GM19025 (cell line): Measurements from ENCODE around the gene F2R.

Experiments
- ATAC-seq: cut with Tn5 transposase; IDR thresholded peaks from one replicate; pipeline ENCODE4 v1.9.1; 2021; ENCODE audit warnings: mild to moderate bottlenecking, low read depth, moderate library complexity; ENCODE audit not compliant: unreplicated experiment

The F2R gene

GRCh38 chr5:76690037-76690679 lies 25.8 kb upstream of the F2R start:
- ATAC-seq, result no peak

GRCh38 chr5:76690704-76691466 lies 25.0 kb upstream of the F2R start:
- no peak for ATAC-seq

GRCh38 chr5:76691467-76692273 lies 24.3 kb upstream of the F2R start:
- no peak for ATAC-seq

DNA sequence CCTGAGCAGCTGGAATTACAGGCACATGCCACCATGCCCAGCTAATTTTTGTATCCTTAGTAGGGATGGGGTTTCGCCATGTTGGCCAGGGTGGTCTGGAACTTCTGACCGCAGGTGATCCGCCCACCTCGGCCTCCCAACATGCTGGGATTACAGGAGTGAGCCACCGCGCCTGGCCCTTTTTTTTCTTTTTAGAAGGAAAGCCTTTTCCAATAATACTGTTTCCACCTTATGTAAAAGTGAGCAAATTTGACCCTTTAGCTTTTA lies 23.7 kb upstream of the F2R start:
- ATAC-seq, result no peak

DNA sequence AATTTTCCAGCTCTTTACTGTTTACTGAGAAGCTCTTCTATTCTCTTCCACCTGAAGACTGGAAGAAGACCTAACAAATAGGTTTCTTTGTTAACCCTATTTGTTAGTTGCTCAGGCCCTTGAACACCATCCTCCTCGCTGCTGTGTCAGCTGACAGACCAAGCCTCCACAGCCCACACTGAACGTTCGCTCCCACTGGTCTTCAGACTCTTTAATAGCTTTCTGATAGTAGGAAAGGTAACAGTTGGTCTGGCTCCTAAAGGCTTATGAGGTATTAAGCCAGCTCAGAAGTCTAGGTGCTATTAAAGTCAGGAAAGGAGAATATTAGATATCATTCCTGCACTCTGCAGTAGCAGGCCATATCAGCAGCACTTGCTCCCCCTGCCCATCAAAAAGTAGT lies 23.3 kb upstream of the F2R start:
- no peak for ATAC-seq

DNA sequence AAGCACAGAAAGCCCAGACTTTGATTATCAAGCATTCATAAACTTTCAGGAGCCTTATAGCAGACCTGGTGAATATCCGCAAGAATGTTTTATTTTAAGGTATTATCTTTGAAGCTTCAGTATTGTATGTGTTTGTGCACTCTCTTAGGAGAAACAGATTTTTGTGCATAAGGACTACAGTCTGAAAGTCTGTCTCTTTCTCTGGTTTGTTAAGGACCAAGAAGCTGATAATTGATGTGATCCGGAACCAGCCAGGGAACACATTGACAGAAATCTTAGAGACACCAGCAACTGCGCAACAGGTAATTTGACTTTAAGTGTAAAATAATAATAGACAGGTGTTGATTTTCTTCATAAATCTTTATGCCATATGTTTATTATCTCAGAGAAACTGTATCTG lies 22.8 kb upstream of the F2R start:
- ATAC-seq, result no peak

- no peak for ATAC-seq
Measured at GRCh38 chr5:76694317-76694716, 21.6 kb upstream of the F2R start.

GRCh38 chr5:76695346-76695745 lies 20.6 kb upstream of the F2R start:
- no peak for ATAC-seq

DNA sequence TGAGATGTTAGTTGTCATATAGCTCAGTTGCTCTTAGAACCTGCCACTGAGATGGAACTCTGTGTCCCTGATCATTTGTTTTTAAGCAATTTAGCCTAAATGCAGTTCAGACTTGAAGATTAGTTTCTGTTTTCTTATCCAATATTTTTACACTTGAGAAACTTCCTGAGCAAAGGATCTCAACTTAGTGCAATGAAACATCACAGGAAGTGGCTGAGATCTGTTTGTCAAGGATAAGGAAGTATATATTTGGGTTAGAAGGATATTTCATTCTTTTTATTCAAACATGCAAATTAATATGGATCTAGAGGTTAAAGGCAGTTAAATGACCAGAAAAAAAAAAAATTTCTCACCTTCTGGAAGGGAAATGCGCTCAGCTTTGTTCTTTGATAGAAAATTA lies 19.7 kb upstream of the F2R start:
- ATAC-seq, result no peak

DNA sequence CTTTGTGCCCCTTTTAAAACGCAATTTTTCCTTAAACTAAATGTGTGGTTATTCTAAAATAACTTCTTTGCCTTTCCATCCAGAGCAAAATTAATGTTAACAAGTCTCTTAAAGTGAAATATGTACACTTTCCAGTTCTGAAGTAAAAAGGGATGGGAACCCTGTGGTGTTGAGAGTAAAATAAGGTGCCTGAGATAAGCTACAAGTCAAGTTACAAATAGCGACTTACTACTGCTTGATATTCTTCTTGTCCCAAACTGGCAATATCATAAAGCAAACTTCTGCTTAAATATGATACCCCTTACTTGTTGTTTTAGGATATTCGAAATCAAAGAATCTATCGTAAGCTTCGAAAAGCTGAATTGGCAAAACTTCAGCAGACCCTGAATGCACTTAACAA lies 18.3 kb upstream of the F2R start:
- no peak for ATAC-seq

DNA sequence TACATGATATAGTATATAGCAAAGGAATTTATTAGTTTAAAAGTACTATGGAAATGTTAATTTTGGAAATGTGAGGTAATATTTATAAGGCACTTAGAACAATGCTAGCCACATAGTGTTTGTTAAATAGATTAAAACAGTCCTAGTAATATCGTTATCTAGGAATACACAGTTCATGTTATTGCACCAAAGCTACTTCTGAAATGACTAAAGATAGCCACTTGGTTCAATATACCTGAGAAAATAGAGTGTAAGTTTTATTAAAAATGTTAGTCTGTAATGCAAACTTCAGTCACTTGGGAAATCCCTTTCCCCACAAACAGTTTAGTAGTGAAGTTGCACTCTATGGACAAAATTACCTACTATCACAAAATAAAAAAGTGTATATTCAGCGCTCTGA lies 15.4 kb upstream of the F2R start:
- ATAC-seq, result no peak

DNA sequence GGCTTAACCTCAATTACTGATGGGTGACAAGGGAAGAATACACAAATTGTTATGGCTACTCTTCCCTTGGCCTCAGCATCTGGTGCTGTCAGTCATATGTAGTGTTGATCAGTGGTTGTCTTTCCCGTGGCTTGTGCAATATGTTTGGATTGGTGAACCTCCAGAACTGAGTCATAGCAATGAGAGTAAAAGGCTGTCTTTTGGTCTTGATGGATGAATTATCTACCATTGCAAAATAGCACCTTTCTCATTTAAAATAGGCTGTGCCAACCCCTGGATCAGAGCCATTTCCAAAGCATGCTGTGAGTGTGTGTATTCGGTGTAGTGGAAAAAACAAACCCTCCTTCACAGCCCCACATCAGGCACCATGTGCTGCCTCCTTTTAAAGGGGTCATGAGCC lies 14.6 kb upstream of the F2R start:
- ATAC-seq, result no peak

- ATAC-seq, result no peak
Measured at GRCh38 chr5:76703707-76704106, 12.2 kb upstream of the F2R start.

DNA sequence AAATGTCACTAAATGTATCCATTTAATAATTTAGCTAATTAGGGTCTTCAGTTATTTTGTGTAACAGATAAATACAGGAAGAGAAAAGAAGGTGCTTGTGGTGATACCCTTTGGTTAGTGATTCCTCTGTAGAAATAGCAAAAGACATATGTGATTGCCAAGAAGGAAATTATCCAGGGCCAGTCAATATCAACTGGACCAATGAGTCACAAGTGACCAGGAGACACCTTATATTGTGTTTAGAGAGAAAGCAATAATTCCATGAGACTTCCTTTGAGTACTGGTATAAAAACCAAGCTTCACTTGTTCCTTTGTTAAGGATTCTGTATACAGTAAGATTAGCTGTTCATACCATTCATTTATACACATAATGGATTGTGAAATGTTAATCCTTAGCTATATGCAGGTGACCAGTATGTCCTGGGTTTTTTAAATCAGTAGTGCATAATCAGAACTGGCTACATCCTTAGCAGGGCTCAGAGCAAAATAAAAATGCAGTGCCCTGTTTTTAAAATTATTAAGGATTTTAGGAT lies 11.7 kb upstream of the F2R start:
- no peak for ATAC-seq

GRCh38 chr5:76705574-76705973 lies 10.4 kb upstream of the F2R start:
- ATAC-seq, result no peak

DNA sequence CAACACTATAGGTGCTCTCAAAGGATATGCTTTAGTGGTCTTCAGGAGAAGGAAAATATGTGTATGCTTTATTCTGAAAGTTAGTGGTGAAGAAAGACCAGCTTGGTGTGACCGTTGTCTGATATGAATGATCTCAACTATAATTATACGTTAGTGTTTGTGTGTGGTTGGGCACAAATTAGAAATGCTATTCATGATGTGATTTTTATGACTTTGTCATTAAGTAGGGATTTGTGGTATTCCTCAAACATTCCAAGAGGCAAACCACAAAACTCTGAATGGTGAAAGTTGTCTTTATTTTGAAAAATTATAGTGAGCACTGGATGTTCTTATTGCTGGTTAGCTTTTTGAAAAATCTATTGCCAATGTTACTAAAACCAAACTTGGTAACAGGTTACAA lies 6.2 kb upstream of the F2R start:
- ATAC-seq, result no peak

DNA sequence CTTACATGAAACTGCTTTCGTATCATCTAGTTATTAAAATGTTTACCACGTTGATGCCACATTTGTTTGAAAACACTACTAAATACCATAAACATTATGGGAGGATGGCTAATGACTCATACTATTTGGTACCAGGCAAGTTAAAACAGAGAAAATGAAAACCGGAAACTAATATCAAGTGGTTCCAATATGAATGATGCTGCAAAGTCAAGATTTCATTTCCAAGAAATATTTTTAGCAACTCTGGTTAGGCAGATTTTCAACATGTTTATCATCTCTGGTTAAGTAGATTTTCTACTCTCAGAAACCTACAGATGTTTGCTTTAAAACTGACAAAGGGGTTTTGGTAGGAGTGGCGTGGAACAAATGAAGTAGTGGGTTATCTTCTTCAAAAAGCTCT lies 4.9 kb upstream of the F2R start:
- no peak for ATAC-seq

DNA sequence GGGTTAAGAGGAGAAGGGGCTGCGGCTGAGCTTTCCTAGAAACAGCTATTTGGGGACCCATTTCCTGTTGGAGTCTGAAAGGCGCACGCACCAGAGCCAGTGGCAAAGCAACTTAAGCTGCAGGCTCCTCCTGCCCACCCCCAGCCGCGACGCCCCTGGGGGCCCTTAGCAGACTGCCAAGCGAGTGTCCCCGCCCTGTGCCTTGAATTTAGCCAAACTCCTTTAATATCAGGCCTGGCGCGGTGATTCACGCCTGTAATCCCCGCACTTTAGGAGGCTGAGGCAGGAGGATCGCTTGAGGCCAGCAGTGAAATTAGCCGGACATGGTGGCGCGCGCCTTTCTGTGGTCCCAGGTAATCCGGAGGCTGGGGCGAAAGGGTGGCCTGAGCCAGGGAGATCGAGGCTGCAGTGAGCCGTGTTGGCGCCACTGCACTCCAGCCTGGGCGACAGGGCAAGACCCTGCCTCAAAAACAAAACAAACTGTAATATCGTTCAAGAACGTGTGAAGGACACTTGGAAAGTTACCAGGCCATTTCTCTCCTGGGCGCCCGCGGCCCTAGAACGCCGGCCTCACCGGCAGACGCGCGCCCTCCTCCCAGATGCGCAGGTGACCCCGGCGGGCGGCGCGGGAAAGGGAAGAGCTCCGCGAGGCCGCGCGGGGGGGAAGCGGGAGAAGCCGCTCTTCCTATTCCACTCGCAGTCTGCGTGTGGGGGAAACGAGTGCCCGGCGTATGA lies 1.0 kb upstream of the F2R start:
- ATAC-seq, result no peak

DNA sequence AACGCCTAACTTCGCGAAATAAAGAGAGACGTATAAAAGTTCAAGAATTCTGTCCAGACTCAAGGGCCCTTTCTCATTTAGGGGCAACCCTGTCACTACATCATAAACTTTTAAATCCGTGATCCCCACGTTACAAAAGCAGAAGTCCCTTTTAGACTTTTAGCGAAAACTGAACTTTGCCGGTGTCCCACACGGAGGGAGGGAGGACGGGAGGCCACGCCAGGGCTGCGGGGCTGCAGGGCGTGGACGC lies 515 bp upstream of the F2R start:
- no peak for ATAC-seq

DNA sequence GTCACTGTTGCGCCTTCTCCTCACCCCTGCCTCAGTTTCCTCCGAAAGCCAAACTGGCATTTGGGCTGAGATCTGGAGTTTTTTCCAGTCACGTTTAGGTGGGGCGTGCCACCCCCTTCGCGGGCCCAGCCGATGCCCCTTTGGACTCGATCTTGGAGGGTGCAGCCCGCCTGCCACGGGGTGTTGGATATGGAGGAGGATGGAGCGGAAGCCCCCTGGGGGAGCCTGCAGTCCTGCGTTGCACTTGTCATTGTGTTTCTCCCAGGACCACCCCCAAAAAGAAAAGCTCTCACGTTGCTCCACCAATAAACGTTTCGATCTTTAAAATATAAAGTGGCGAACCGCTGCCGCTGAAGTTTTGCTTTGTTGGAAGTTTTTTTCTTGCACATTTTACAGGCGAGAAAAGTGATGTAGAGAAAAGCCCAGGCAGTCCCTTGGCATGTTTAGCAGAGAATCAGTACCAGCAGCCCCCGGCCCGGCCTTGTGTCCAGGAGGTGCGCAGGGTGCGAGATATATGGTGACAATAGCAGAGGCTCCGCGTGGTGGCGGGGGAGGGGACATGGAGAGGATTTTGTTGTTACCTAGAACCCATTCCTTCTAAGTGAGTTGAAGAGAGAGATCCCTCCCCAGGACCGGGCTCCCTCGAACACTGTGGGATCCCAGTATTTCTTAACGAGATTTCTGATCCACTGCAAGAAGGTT lies 681 bp downstream of the F2R start:
- ATAC-seq, result no peak
